ENCODE measurements around the gene ARHGAP23. TPM values are rescaled to one million over a fixed set of nuclear protein-coding genes. Genes with fewer than 3 reads are reported as not detected.

Gene ARHGAP23
- total RNA-seq, 4 donors from 2014 or later = 8.2 to 37.7 (median 12.3) TPM

DNA sequence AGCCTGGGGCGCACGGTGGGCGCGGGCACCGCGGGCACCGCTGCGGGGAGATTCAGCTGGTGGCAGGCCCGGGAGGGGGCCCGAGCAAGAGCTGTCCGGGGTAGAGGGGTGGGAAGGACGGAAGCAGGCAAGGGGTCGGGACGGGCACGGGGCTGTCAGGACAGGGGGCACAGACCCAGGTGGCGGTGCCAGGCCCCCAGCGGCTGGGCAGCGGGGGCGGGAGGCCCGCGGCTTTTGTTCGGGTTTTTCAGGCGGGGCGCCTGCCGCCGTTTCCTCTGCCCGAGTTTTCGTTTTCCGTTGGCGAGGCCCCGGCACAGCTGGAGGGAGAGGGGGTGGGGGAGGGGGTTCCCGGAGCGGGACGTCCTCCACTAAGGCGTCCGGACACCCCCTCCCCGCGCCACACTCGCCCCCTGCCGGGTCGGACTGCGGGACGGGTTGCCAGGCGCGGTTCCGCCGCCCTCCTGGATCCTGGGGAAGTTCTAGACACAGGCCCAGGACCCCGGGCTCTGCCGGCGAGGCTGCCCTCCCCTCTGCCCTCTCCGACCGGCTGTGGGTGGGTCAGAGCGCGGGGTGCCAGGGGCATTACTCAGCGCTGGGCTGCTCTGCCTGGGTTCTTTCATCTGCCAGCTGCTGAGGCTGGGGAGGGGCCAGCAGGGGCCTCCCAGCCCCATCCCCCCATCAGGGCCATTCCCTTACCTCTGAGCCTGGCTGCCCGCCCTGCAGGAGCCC is 543 bp downstream of the ARHGAP23 start:
- TF ChIP-seq, protein P1, sequence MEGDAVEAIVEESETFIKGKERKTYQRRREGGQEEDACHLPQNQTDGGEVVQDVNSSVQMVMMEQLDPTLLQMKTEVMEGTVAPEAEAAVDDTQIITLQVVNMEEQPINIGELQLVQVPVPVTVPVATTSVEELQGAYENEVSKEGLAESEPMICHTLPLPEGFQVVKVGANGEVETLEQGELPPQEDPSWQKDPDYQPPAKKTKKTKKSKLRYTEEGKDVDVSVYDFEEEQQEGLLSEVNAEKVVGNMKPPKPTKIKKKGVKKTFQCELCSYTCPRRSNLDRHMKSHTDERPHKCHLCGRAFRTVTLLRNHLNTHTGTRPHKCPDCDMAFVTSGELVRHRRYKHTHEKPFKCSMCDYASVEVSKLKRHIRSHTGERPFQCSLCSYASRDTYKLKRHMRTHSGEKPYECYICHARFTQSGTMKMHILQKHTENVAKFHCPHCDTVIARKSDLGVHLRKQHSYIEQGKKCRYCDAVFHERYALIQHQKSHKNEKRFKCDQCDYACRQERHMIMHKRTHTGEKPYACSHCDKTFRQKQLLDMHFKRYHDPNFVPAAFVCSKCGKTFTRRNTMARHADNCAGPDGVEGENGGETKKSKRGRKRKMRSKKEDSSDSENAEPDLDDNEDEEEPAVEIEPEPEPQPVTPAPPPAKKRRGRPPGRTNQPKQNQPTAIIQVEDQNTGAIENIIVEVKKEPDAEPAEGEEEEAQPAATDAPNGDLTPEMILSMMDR (IDR thresholded peaks at IDR 0.05; ENCODE audit: low read depth) = no peak

DNA sequence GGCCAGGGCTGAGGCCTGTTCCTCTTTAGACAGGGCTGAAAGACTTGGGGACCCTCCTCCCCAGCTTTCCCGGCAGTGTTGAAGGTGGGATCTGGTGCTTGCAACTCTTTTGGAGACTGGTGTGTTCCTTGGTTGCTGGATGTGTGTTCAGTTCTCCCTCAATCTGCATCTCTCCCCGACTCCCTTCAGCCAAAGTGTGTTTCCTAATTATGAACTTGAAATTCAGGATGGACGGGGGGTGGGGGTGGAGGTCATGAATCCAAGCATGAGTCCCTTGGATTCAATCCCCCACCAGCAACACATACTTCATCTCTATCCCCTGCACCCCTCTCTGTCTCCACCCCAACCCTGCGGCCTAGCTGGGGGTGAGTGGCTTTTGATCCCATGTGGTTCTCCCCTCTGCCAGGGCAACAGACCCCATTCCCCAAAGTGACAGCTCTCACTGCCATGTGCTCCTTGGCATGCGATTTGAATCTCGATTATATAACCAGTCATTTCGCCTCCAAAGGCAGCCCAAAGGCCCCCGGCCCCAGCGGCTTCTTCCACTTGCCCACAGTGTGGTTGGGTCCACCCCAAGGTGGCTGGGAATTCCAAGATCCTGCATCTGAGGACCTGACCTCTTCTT is 1.3 kb downstream of the ARHGAP23 start:
- TF ChIP-seq, protein P1 (IDR thresholded peaks at IDR 0.05; ENCODE audit: low read depth) = no peak

GRCh38 chr17:38430316-38430715 is 2.1 kb downstream of the ARHGAP23 start:
- TF ChIP-seq, protein P1 (IDR thresholded peaks at IDR 0.05; ENCODE audit: low read depth) = no peak

DNA sequence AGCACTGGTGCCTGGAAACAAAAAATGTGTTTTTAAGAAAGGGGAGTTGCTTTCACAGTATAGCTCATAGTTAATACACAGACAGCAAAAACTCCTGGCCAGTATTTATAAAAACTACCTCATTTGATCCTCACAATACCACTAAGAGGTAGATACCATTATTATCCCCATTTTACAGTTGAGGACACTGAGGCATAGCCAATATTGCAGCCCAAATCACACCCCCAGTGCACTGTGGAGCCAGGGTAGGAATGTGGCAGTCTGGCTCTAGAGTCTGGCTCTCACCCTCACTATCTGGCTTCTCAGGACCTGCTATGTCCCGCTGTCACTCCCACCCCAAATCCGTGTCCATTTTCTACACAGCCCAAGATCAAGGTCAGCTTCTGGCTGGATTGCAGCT is 2.6 kb downstream of the ARHGAP23 start:
- TF ChIP-seq, protein P1 (IDR thresholded peaks at IDR 0.05; ENCODE audit: low read depth) = no peak

DNA sequence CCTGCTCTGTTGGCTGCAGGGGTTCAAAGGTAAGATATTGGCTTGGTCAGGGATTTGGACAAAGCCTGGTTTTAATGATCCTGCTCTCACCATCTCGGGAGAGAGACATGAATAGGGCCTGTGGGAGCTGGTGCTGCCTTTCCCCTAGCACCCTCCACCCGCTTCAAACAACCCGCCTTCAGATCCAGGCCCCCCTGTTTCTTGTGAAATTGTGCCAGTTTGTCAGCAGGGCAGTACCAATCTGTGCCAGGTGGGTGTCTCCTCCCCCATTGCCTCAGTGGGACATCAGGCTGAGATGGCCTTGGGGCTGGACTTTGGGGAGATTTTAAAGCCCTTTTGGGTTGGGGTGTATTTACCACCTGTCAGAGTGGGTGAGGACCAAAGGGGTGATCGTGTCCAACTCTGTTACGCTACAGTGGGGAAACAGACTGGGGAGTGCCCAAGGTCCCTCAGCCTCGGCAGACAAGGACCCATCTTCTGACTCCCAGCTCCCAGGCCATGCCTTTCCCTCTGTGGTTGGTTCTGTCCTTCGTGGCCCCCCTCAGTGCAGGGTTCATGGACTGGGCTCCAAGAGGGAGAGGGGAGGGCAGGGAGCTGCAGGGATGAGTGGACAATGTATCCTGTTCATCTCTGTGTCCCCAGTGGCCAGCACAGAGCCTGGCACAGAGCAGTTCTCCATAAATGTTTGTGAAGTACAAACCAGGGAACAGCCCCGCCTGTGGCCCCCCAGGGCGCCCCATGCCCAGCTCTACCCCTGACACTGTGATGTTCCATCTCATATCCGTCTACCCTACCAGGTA is 3.3 kb downstream of the ARHGAP23 start:
- TF ChIP-seq, protein P1 (IDR thresholded peaks at IDR 0.05; ENCODE audit: low read depth) = no peak

DNA sequence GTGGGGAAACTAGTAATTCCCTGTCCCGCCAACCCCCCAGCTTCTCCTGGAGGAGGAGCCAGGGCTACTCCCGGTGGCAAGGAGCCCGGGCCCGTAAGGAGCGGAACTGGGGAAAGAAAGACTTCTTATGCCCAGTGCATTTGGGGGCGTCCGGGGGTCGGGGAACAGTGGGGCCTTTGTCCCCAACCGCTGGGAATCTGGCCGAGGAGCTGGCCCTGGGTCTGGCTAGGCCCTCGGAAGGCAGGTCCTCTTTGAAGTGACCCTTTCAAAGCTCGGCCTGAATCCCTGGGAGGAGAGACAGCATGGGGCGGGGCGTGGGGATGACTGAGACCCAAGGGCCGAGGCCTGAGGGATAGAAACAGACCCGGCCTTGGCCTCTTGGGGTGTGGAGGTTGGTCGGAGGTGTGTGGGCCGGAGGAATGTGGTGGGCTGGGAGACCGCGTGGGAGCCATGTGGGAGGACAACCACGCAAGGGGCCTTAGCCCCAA is 6.0 kb downstream of the ARHGAP23 start:
- TF ChIP-seq, protein P1 (IDR thresholded peaks at IDR 0.05; ENCODE audit: low read depth) = no peak

GRCh38 chr17:38435795-38436194 is 7.5 kb downstream of the ARHGAP23 start:
- TF ChIP-seq, protein P1 (IDR thresholded peaks at IDR 0.05; ENCODE audit: low read depth) = no peak

Measured in subcutaneous adipose tissue (tissue), 4 donors.